LNCAP (cell line): ENCODE measurements around the gene DOK4.

Experiments used
- TF ChIP-seq, protein P1 (sequence below): fragments of 450-650 bp; IDR thresholded peaks from 2 replicates; pipeline ENCODE4 v1.5.1; 2017; ENCODE audit warnings: mild to moderate bottlenecking

The DOK4 gene

DNA sequence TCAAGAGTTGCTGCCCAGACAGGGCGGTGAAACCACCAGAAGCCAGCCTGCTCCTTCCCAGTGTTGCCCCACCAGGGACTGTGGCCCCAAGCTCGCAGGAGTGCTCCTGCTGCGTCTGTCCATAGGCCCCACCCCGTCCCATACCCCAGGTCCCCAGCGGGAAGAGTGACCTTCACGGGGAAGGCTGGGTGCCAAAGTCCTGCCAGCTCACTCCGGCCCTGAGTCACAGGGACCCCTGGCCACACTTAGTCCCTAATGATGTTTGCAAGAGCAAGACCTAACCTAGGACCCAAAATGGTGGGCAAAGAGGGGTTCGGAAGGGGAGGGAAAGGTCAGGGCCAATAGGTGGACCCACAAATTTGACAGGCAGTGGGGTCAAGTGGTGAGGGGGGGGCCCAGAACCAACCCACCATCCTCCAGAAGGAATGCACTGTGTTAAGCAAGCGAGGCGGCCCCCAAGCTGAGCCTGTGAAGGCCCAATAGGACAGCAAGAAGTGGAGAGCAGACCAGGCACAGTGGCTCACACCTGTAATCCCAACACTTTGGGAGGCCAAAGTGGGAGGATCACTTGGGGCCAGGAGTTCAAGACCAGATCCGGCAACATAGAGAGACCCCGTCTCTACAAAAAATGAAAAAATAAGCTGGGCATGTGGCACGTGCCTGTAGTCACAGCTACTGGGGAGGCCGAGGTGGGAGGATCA is 3.3 kb downstream of the DOK4 start:
- TF ChIP-seq, protein P1, sequence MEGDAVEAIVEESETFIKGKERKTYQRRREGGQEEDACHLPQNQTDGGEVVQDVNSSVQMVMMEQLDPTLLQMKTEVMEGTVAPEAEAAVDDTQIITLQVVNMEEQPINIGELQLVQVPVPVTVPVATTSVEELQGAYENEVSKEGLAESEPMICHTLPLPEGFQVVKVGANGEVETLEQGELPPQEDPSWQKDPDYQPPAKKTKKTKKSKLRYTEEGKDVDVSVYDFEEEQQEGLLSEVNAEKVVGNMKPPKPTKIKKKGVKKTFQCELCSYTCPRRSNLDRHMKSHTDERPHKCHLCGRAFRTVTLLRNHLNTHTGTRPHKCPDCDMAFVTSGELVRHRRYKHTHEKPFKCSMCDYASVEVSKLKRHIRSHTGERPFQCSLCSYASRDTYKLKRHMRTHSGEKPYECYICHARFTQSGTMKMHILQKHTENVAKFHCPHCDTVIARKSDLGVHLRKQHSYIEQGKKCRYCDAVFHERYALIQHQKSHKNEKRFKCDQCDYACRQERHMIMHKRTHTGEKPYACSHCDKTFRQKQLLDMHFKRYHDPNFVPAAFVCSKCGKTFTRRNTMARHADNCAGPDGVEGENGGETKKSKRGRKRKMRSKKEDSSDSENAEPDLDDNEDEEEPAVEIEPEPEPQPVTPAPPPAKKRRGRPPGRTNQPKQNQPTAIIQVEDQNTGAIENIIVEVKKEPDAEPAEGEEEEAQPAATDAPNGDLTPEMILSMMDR, result no peak

DNA sequence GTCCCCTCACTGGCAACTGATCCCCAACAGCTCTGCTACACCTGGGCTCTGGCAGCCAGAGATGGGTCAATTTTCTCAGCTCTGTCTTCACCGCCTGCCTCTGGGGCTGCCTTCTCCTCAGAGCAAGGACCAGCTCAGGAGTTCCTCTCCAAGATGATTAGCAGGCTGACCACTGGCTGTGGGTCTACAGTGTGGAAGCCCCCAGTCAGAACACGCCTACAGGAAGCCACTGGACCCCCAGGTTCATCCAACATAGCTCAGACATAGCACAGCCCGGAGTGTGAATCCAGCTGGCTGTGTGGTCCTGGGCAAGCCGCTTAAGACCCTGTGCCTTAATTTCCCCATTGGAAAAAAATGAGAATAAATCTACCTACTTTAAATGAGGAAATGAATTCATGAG is 4.9 kb downstream of the DOK4 start:
- TF ChIP-seq, protein P1, result no peak

DNA sequence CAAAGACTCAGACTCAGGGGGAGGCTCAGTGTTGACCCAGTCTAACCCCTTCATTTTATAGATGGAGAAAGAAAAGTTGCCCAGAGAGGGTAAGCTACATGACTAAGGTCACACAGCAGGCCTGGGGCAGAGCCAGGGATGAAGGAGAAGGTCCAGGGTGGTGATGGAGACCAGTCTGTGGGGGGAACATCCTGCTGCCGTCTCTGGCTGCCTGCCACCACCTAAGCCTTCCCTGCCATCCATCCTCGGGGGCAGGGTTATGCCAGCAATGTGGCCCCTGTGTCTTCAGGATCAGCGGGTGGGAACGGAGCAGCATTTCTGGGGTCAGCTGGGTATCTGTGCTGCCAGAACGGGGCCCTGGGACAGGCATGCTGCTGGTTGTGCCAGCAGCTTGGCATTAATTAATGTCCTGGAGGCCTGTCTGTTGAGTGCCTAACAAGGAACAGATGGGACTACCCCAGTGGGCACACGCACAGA is 5.5 kb downstream of the DOK4 start:
- TF ChIP-seq, protein P1, result no peak

DNA sequence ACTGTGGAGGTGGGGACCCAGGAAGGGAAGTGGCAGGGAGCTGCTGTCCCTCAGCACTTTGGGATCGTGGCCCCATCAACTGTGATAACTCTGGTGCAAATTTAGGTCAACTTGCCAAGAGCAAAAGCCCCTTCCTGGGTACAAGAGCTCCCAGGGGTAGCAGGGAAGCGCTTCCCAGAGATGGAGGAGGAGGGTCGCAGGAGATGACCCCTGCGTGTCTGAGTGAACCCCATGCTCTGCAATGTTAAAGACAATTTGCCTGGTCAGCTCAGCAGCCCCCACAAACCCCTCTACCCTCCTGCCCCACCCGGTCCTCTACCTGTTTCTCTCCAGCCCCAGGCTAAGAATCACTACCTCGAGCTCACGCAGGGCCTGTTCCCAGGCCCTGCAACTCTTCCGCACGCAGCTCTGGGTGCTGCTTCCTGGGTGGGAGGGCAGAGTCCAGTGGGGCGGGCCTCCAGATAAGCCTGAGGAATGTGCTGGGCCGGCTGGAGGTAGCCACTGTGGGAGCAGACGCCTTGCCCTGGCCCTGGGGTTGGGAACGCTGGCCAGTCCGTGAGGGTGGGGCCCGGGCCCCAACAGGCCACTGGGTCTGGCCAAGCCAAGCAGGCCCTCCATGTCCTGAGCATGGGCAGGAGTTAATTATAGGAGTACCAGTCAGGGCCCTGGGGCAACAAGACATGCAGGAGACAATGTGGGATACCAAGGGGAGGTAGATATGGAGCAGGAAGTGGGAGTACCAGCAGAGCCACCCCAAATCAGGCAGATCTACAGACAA is 6.1 kb downstream of the DOK4 start:
- TF ChIP-seq, protein P1, result no peak

DNA sequence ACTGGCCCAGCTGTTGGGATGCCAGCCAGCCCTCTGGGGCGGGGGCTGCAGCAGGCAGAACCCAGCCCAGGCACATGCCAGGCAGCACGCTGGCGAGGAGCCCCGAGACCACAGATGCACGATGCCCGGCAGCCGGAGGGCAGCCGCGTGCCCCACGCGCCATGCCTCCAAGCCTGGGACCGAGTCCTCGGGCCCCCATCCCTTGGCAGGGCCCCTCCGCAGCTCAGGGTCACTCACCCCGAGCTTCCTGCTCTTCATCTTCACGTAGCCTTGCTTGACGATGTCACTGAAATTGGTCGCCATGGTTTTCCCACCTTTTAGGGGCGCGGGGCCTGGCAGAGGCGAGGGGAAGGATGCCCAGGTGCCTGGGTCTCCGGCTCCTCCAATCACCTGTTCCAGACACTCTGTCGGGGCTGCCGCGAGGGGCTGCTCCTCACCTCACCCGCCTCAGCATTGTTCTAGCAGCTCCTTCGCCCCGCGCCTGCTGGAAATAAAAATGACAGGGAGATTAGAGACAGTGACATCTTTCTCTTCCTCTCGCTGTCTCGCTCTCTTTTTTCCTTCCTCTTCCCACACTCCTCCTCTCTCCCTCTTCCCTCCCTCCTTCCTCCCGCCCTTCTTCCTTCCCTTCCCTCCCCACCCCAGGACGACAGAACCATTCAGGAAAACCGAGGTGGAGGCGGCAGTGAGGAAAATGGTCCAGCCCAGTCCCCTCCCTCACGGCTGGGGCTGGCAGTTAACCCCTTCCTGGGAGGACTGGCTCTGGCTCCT is 6.9 kb downstream of the DOK4 start:
- TF ChIP-seq, protein P1, result no peak

DNA sequence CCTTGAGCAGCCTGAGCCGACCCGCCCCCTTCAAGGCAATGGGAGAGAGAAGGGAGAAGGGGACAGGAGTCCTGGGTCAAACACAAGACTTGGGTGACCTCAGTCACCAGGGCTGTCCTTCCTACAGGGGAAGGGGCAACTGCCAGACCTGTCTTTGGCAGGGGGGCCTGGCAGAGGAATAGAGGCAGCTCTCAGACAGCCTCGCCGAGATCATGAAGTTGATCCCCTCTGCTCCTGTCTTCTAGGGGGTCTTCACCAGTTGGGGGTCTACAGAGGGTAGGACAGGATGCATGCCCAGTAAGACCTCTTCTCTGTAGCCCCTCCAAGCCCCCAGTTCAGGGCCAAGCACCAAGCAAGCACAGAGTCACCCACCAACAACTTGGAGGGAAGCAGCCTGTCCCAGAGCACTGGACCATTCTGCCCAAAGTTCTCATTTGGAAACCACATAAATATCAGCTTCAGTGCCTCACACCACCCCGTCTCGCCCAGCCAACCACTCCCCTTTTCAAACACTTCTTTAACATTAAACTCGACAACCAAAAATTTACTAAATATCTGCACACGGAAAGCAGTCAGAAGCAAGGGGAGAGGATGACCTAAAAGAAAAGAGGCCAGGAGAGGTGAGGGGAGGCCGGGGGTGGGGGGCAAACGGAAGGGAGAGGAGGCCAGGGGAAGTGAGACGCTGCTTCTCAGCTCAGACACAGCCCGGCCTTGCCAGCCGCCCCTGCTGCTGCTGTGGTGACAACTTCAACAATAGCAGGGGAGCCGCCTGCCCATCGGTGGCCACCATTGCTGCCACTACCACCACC is 7.7 kb downstream of the DOK4 start:
- TF ChIP-seq, protein P1, result no peak
